Trophoblast cell (in vitro differentiated cells and primary cell): ENCODE data around the gene WDR49.

Source experiments
- DNase-seq, 2 donors: peaks; one replicate each; pipeline ENCODE4 v3.0.0-alpha.2; 2016
- H2AFZ ChIP-seq: 2 replicates; pipeline ENCODE4 v1.6.1; 2013; ENCODE audit warnings: low read length, moderate library complexity, mild to moderate bottlenecking; ENCODE audit not compliant: insufficient read depth, poor library complexity
- H2AK5ac ChIP-seq: 2 replicates; pipeline ENCODE4 v1.6.1; 2013; ENCODE audit warnings: mild to moderate bottlenecking, low read length
- H2BK120ac ChIP-seq: 2 replicates; pipeline ENCODE4 v1.6.1; 2013; ENCODE audit warnings: low read length, mild to moderate bottlenecking, moderate library complexity; ENCODE audit not compliant: insufficient read depth, poor library complexity
- H2BK12ac ChIP-seq: 2 replicates; pipeline ENCODE4 v1.6.1; 2013; ENCODE audit warnings: mild to moderate bottlenecking, low read length, moderate library complexity
- H2BK5ac ChIP-seq: 2 replicates; pipeline ENCODE4 v1.6.1; 2013; ENCODE audit warnings: low read length, low read depth, moderate library complexity, mild to moderate bottlenecking; ENCODE audit not compliant: poor library complexity
- H3K14ac ChIP-seq: 2 replicates; pipeline ENCODE4 v1.6.1; 2013; ENCODE audit warnings: mild to moderate bottlenecking, low read length
- H3K18ac ChIP-seq: 2 replicates; pipeline ENCODE4 v1.6.1; 2013; ENCODE audit warnings: mild to moderate bottlenecking, low read length
- H3K23ac ChIP-seq: 2 replicates; pipeline ENCODE4 v1.6.1; 2013; ENCODE audit warnings: low read length
- H3K27ac ChIP-seq: 2 replicates; pipeline ENCODE4 v1.5.1; 2013; ENCODE audit warnings: low read depth, mild to moderate bottlenecking, inconsistent platforms, low read length, moderate library complexity
- H3K27me3 ChIP-seq: 2 replicates; pipeline ENCODE4 v1.6.1; 2013; ENCODE audit warnings: inconsistent platforms, mild to moderate bottlenecking, low read length, moderate library complexity; ENCODE audit not compliant: insufficient read depth
- H3K36me3 ChIP-seq, 2 experiments: 1 replicate in 1 of 2; 2 replicates in 1 of 2; pipeline ENCODE4 v1.6.1; 2013; ENCODE audit warnings: low read length in 2 of 2, mild to moderate bottlenecking in 2 of 2, moderate library complexity in 1 of 2; ENCODE audit not compliant: insufficient read depth in 2 of 2, control insufficient read depth in 1 of 2
- H3K4ac ChIP-seq: 2 replicates; pipeline ENCODE4 v1.6.1; 2013; ENCODE audit warnings: low read depth, mild to moderate bottlenecking, low read length, moderate library complexity
- H3K4me1 ChIP-seq, 2 experiments: 1 replicate in 1 of 2; 2 replicates in 1 of 2; pipeline ENCODE4 v1.6.1; 2013; ENCODE audit warnings: low read length in 2 of 2, mild to moderate bottlenecking in 2 of 2, moderate library complexity in 1 of 2; ENCODE audit not compliant: insufficient read depth in 2 of 2, control insufficient read depth in 1 of 2
- H3K4me2 ChIP-seq: 2 replicates; pipeline ENCODE4 v1.6.1; 2013; ENCODE audit warnings: inconsistent platforms, mild to moderate bottlenecking, low read length, moderate library complexity
- H3K4me3 ChIP-seq: 2 replicates; pipeline ENCODE4 v1.5.1; 2013; ENCODE audit warnings: mild to moderate bottlenecking, low read depth, low read length, inconsistent platforms
- H3K79me1 ChIP-seq: one replicate; pipeline ENCODE4 v1.6.1; 2013; ENCODE audit warnings: low read length
- H3K79me2 ChIP-seq: 2 replicates; pipeline ENCODE4 v1.6.1; 2013; ENCODE audit warnings: low read length, mild to moderate bottlenecking; ENCODE audit not compliant: control insufficient read depth, insufficient read depth, poor library complexity
- H3K9ac ChIP-seq: 2 replicates; pipeline ENCODE4 v1.6.1; 2013; ENCODE audit warnings: mild to moderate bottlenecking, low read length
- H3K9me3 ChIP-seq: 2 replicates; pipeline ENCODE4 v1.6.1; 2013; ENCODE audit warnings: low read depth, mild to moderate bottlenecking, control low read depth, inconsistent platforms, low read length; ENCODE audit not compliant: insufficient read depth
- H4K12ac ChIP-seq: 2 replicates; pipeline ENCODE4 v1.6.1; 2013; ENCODE audit warnings: low read depth, mild to moderate bottlenecking, low read length, moderate library complexity
- H4K8ac ChIP-seq: 2 replicates; pipeline ENCODE4 v1.6.1; 2013; ENCODE audit warnings: low read depth, mild to moderate bottlenecking, low read length, moderate library complexity
- H4K91ac ChIP-seq: one replicate; pipeline ENCODE4 v1.6.1; 2013; ENCODE audit warnings: low read depth, mild to moderate bottlenecking, low read length, moderate library complexity
- WGBS: extraction: QIAGEN DNeasy Blood & Tissue Kit; methylation state at CpG from one replicate; pipeline ENCODE4 v1.1.7; 2013; ENCODE audit warnings: missing lambda C conversion rate; ENCODE audit not compliant: insufficient read length, insufficient coverage; ENCODE audit errors: extremely low coverage; 5-methylcytosine and 5-hydroxymethylcytosine counted together

Gene WDR49

DNA sequence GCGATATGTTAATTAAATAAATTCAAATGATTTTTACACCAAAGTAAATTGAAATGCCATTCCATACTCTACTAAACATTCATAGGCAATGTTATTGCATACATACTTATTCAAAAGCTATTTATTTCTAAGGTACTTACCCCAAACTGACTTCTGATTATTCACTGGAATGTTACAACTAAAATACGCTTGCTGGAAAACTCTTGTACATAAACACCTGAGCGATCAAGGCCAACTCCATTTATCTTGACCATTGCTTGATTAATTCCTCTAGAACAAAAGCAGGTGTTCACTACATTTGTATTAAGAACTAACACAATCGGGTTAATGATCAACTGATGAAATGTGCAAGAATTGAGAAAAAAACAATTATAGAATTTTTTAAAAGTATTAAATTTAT, 179.9 kb downstream of the WDR49 start, which contains the start of gene SERPINI2:
Gene SERPINI2 (minus strand): TSS at position 180 of the 400 bp plus-strand sequence. CDS start 2,208 bp downstream, outside the sequence.
- Histone ChIP-seq H3K9me3 (no peaks in the 10 kb centered on the region), H3K4me1 (no peaks in the 10 kb centered on the region), H3K36me3 (no peaks in the 10 kb centered on the region), H3K79me1 (no peaks in the 10 kb centered on the region), H3K4ac (no peak within 1 kb of the TSS), H3K27me3 (no peaks in the 10 kb centered on the region), H3K18ac (no peak within 1 kb of the TSS), H3K27ac (no peak within 1 kb of the TSS), H3K23ac (no peak within 1 kb of the TSS), H4K12ac (no peak within 1 kb of the TSS), H3K14ac (no peak within 1 kb of the TSS), H3K4me2 (no peak within 1 kb of the TSS), H4K8ac (no peak within 1 kb of the TSS), H2BK12ac (no peak within 1 kb of the TSS), H2BK5ac (no peak within 1 kb of the TSS), H3K9ac (no peak within 1 kb of the TSS), H2AK5ac (no peak within 1 kb of the TSS), H2AFZ (no peak within 1 kb of the TSS), H4K91ac (no peak within 1 kb of the TSS), H3K4me3 (no peak within 1 kb of the TSS), H3K79me2 (no peaks in the 10 kb centered on the region), H2BK120ac (no peak within 1 kb of the TSS)
- no CpG with 5 or more reads among the region's 4 CpGs for WGBS
- no peak for DNase-seq

GRCh38 chr3:167469381-167469780, 184.4 kb downstream of the WDR49 start:
- Histone ChIP-seq H3K14ac (no peak overlapping the region), H3K18ac (no peak overlapping the region), H3K79me2 (no peaks in the 10 kb centered on the region), H4K91ac (no peak overlapping the region), H3K4me3 (no peak overlapping the region), H3K4me1 (no peaks in the 10 kb centered on the region), H3K4me2 (no peak overlapping the region), H2BK120ac (no peak overlapping the region), H3K36me3 (no peaks in the 10 kb centered on the region), H3K9me3 (no peaks in the 10 kb centered on the region), H2AK5ac (no peak overlapping the region), H3K79me1 (no peaks in the 10 kb centered on the region), H4K12ac (no peak overlapping the region), H3K27me3 (no peaks in the 10 kb centered on the region), H3K4ac (no peak overlapping the region), H3K27ac (no peak overlapping the region), H3K23ac (no peak overlapping the region), H3K9ac (no peak overlapping the region), H2AFZ (no peak overlapping the region), H4K8ac (no peak overlapping the region), H2BK12ac (no peak overlapping the region), H2BK5ac (no peak overlapping the region)
- WGBS = no CpG with 5 or more reads among the region's 3 CpGs
- DNase-seq = no peak

GRCh38 chr3:167467848-167468611, 185.7 kb downstream of the WDR49 start:
- H3K23ac ChIP-seq = no peak overlapping the region
- H3K4ac ChIP-seq = no peak overlapping the region
- no peak for DNase-seq
- no peak overlapping the region for H4K12ac ChIP-seq
- no peaks in the 10 kb centered on the region for H3K4me1 ChIP-seq
- H3K79me1 ChIP-seq = no peaks in the 10 kb centered on the region
- no peak overlapping the region for H2BK120ac ChIP-seq
- no peaks in the 10 kb centered on the region for H3K27me3 ChIP-seq
- H3K27ac ChIP-seq = no peak overlapping the region
- H3K36me3 ChIP-seq = no peaks in the 10 kb centered on the region
- no peaks in the 10 kb centered on the region for H3K79me2 ChIP-seq
- H2AFZ ChIP-seq = no peak overlapping the region
- H2BK5ac ChIP-seq = no peak overlapping the region
- WGBS = no CpG with 5 or more reads among the region's 5 CpGs
- H3K9me3 ChIP-seq = no peaks in the 10 kb centered on the region
- H3K18ac ChIP-seq = no peak overlapping the region
- no peak overlapping the region for H3K4me3 ChIP-seq
- H3K14ac ChIP-seq = no peak overlapping the region
- no peak overlapping the region for H4K8ac ChIP-seq
- no peak overlapping the region for H2BK12ac ChIP-seq
- no peak overlapping the region for H4K91ac ChIP-seq
- H2AK5ac ChIP-seq = no peak overlapping the region
- no peak overlapping the region for H3K4me2 ChIP-seq
- H3K9ac ChIP-seq = no peak overlapping the region

DNA sequence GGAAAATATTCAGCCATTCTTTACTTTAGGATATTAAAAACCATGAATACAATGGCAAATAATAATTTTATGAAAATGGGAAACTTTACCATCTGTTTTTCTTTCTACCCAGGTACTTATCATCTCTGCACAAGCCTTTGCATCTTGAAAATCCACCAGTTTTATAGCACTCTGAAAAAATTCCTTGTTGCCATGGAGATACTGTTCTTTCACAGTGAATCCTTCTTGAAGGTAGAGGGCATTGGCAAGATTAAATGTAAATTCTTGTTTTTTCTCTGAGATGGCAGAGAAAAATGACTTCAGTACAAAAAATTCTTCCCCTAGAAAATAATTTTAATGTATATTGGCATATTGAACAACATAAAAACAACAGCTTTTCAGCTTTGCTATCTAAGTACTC, 186.8 kb downstream of the WDR49 start:
- no peaks in the 10 kb centered on the region for H3K36me3 ChIP-seq
- no peak overlapping the region for H3K14ac ChIP-seq
- H3K4me1 ChIP-seq = no peaks in the 10 kb centered on the region
- H3K27ac ChIP-seq = no peak overlapping the region
- no peaks in the 10 kb centered on the region for H3K27me3 ChIP-seq
- H2BK5ac ChIP-seq = no peak overlapping the region
- H3K79me1 ChIP-seq = no peaks in the 10 kb centered on the region
- H3K18ac ChIP-seq = no peak overlapping the region
- no peak overlapping the region for H3K23ac ChIP-seq
- H3K9ac ChIP-seq = no peak overlapping the region
- H2AK5ac ChIP-seq = no peak overlapping the region
- no peak overlapping the region for H3K4me2 ChIP-seq
- no peak overlapping the region for H2BK12ac ChIP-seq
- no peak overlapping the region for H3K4ac ChIP-seq
- no peaks in the 10 kb centered on the region for H3K9me3 ChIP-seq
- H4K12ac ChIP-seq = no peak overlapping the region
- H2BK120ac ChIP-seq = no peak overlapping the region
- no peaks in the 10 kb centered on the region for H3K79me2 ChIP-seq
- no peak overlapping the region for H4K8ac ChIP-seq
- H2AFZ ChIP-seq = no peak overlapping the region
- no peak overlapping the region for H4K91ac ChIP-seq
- H3K4me3 ChIP-seq = no peak overlapping the region
- no peak for DNase-seq
